ENCODE measurements around the gene PPP1R9A.

GRCh38 chr7:95279417-95279816 is 372.0 kb downstream of the PPP1R9A start:
- no peak for TF ChIP-seq CTCF (IDR thresholded peaks at IDR 0.05)
- TF ChIP-seq POLR2A (IDR thresholded peaks at IDR 0.05), result no peak
